GM21737 (cell line): Measurements from ENCODE around the gene INSM1.

Source experiments
- ATAC-seq: cut with Tn5 transposase; IDR thresholded peaks from one replicate; pipeline ENCODE4 v1.9.1; 2021; ENCODE audit warnings: mild to moderate bottlenecking, moderate library complexity; ENCODE audit not compliant: unreplicated experiment

The INSM1 gene

DNA sequence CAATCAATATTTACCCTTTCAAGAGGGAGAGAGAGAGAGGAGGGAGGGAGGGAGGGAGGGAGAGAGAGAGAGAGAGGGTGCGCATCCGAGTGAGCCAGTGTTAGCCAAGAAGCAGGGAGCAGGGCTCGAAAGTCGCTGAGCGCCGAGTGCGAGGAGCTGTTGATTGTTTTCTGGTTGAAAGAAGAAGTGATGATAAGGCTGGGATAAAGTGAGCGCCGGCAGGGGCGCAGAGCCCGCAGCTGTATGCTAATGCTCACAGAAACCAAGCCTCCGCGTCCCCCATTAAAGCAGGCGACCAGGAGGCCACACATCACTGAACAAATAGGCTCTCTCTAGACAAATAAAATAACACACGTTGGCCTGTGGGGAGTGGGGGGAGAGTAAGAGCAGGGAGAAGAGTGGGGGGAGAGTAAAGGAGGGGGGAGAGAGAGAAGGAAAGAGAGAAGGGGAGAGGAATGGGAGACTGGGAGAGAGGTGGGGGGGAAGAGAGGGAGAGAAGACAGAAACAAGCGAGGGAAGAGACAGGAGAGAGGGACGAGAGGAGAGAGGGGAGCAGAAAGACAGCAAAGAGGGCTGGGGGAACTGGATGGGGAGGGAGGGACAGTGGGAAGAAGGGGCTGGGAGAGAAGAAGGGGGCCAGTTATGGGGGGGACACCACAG, 5.0 kb upstream of the INSM1 start:
- ATAC-seq: no peak

DNA sequence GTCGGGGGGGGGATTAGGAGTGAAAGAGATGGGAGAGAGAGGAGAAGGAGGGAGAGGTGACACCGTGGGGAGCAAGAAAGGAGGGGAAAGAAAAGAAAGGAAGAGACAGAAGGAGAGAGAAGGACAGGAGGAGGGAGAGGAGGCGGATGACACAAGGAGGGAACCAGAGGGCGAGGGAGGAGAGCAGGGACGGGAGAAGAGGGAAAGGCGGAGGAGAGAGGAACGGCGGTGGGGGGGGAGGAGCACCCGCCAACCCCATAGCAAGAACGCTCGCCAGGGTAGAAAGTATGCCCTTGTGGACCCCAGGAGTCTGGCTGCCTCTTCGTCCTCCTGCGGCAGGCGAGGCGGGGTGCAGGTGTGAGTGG, 4.5 kb upstream of the INSM1 start:
- ATAC-seq: no peak

DNA sequence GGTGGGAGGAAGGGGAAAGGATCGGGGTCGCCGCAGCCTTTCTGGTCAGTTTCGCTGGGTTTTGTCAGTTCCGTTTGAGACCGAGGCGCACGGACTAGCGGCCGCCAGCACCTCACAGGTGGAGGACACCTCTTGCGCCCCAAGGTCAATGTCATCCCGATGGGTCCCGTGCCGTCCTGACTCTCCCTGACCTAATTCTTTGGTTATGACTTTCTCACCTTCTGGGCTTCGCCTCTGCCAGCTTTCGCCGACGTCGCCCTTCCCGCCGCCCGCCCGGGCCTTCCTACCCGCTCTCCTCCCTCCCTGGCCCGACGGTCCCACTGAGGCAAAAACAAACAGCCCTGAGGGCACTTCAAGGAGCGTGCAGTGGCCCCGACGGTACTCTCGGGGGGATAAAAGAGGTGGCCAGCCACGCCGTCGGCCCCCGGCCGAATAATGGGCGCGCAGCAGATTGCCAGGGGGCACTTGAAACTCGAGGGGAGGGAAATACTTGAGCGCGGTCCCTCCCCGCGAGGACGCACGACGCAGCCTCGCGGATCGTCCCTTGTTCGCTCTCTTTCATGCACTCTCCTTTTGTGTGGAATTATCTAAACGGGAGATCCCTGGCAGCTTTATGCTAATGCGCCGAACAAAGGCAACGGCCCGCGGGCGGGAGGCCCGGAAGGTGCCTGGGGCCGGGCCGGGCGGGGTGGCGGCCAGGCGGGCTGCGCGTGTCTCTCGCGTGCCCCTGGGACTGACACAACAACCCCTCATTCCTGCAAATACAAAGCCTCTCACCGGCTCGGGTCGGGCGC, 3.9 kb upstream of the INSM1 start:
- ATAC-seq: no peak

DNA sequence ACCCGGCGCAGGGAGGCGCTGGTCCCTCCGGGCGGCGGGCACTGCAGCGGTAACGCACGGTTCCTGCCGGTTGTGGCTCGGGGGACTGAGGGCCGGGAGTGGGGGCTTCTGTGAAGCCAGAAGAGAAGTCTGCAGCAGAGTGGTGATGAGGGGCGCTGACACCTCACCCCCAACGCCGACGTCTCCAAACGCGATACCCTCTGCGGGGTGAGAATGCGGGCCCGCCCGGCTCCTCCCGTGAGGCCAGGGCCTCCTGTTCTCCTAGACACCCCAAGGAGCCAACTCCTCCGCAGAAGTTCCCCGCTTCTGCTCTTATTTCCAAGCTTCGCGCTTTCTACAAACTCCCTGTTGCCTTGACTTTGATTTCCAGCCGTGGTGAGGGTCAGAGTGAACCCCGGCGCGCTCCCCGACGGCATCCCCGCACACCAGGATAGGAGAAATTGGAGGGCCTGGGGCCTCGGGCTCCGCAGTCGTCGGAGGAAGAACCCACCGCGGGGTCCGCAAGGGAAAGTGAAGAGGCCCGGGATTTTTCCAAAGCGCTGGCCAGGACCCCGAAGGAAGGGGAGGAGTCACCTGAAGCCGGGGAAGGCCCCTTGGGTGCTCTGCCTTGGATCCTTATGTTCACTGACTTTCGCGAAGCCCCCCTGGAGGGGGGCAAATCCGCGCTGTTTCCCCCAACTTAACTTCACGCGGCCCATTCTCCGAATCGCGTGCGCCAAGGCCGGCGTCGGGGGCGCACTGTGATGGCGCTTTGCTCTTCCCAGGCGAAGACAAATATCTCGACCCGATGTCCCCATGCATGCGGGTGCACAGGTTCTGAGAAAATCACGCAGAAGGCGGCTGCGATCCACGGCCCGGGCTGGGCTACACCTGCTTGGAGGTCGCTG, 3.1 kb upstream of the INSM1 start:
- ATAC-seq: no peak

DNA sequence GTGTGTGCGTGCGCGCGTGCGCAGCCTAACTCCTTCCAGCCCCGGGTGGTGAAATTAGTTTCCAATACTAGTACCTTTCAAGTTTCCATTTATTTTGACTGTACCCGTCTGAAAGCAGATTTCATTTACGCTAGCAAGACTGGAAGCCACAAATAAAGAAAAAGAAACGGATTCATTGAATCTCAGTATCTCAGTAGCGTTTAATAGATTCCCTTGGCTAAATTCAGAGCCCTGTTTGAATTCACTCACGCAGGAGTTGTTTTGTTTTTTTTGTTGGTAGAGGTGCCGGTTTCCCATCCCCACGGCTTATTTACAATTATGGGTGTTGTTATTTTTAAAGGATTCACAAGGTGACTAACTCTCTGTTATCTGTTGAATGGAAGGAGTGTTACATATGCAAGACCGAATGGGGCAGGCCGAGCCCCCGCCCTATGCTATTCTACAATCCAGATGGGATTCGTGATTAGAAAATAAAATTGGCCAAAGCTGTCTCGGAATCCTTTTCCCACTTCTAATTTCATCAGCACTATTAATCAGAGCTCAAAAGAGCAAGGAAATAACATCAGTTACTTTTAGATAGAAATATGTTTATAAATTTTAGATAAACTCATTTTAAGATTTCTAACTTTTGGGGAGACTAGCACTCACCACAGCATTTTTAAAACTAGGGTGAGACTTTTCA, 2.3 kb upstream of the INSM1 start:
- ATAC-seq: no peak

DNA sequence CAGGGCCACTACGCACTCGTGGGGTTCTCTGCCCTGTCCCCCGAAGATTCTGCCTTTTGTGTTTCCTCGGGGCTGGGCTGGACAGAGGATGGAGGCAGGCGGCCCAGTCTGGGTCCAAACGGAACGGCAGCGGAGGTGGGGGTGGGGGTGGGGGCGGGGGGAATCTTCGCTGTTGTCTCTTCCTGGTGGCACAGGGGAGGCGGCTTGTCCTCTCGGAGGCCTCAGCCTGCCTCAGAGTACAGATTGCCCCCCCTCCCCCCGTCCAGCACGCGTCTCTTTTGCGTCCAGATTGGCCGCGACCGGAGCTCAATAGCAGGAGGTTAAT, 1.4 kb upstream of the INSM1 start:
- ATAC-seq: no peak

DNA sequence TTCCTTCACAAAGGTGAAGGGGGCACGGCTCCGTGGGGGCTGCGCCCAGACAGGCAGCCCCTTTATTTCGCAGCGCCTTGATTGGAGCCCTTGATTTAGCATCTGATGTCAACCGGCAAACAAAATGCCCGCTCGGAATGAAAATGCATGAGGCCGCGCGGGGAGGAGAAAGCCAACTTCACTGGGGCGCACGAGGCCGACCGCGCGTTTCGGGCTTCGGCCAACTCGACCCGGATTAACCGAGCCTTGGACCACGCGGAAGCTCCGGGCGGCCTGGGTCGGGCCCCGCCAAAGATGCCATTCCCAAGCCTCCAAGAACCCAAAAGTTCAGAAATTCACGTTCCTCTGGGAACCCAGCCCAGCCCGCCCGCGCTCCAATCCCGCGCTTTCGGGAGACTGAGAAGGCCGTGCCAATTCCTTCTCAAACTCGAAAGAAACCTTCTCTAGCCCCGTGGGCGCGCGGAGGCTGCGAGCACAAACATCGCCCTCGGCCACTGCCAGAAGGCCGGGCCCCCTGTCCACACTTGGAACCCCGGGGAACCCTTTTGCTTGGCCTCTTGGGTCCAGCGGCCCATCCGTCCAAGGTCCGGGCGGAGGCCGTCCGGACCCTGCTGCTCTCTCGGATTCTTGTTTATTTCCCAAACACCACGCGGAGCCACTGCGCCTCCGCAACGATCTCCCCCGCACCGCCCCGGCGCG, 879 bp upstream of the INSM1 start:
- ATAC-seq: no peak

DNA sequence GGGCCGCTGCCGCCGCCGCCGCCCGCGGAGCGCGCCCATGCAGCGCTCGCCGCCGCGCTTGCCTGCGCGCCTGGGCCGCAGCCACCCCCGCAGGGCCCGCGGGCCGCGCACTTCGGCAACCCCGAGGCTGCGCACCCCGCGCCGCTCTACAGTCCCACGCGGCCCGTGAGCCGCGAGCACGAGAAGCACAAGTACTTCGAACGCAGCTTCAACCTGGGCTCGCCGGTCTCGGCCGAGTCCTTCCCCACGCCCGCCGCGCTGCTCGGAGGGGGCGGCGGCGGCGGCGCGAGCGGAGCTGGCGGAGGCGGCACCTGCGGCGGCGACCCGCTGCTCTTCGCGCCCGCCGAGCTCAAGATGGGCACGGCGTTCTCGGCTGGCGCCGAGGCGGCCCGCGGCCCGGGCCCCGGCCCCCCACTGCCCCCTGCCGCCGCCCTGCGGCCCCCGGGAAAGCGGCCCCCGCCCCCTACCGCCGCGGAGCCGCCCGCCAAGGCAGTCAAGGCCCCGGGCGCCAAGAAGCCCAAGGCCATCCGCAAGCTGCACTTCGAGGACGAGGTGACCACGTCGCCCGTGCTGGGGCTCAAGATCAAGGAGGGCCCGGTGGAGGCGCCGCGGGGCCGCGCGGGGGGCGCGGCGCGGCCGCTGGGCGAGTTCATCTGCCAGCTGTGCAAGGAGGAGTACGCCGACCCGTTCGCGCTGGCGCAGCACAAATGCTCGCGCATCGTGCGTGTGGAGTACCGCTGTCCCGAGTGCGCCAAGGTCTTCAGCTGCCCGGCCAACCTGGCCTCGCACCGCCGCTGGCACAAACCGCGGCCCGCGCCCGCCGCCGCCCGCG, 730 bp downstream of the INSM1 start:
- ATAC-seq: no peak

DNA sequence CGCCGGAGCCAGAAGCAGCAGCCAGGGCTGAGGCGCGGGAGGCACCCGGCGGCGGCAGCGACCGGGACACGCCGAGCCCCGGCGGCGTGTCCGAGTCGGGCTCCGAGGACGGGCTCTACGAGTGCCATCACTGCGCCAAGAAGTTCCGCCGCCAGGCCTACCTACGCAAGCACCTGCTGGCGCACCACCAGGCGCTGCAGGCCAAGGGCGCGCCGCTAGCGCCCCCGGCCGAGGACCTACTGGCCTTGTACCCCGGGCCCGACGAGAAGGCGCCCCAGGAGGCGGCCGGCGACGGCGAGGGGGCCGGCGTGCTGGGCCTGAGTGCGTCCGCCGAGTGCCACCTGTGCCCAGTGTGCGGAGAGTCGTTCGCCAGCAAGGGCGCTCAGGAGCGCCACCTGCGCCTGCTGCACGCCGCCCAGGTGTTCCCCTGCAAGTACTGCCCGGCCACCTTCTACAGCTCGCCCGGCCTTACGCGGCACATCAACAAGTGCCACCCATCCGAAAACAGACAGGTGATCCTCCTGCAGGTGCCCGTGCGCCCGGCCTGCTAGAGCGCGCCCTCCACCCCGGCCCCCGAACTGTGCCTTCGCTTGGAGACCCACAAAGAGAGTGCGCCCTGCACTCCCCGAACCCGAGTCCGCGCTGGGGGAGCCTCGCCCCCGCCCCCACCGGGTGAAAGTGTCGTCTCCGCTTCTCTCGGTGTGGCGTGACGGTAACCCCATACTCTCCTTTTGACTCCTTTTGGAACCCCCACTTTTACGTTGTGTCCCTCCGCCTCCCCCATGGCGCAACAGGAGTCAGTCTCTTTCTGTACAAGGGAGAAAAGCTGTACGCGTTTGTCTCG, 1.6 kb downstream of the INSM1 start:
- no peak for ATAC-seq

DNA sequence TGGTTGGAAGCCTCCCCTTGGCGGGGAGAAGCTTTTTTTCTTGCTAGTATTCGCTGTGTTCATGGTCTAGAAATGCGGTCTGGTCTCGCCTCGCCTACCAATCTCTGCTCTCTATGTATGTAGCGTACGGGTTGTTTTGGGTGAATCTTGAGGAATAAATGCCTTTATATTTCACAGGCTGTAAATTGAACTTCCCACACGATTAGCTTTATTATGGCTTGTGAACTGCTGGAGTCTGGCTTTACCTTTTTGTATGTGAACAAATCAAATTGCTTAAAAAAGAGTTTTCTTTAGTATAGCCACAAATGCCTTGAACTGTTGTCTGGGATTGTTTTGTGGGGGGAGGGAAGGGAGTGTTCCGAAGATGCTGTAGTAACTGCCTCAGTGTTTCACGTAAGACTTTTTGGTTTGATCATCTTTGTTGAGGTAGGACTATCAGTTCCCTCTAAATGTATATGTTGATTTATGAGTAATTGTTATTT, 2.2 kb downstream of the INSM1 start:
- ATAC-seq: no peak

DNA sequence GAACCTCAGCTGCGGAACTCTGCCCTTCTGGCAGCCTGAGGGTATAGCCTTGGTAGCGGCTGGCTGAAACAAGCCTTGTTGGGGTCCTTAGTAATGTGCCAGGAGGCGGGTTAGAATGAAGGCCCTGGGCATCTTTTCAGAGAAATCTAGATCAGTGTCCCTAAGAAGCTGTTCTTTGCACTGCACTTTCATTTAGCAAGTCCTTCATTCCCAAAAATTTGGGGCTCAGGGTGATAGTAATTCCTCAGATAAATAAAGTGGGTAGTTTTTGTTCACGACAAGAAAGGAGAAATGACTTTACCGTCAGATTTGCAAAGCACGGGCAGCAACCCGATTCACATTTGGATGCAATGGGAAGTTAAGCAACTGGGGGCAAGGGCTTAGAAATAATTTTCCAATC, 3.2 kb downstream of the INSM1 start:
- no peak for ATAC-seq

DNA sequence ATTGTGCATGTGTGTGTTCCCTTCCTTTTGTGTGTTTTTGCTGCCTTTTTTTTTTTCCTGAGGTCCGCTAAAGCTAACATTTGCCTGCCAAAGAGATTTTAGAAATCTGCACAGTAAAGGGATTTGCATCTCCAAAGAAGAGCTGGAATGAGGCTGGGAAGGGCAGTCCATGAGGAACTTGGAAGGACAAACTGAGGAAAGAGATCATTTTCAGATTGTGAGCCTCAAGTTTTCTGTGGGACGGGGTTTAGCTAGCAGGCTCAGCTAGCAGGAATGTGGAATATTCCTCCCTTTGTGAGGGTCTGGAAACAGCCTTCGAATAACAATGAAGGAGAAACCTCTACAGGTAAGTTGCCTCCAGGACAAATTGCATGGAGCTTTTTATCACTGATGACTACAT, 3.8 kb downstream of the INSM1 start:
- no peak for ATAC-seq

DNA sequence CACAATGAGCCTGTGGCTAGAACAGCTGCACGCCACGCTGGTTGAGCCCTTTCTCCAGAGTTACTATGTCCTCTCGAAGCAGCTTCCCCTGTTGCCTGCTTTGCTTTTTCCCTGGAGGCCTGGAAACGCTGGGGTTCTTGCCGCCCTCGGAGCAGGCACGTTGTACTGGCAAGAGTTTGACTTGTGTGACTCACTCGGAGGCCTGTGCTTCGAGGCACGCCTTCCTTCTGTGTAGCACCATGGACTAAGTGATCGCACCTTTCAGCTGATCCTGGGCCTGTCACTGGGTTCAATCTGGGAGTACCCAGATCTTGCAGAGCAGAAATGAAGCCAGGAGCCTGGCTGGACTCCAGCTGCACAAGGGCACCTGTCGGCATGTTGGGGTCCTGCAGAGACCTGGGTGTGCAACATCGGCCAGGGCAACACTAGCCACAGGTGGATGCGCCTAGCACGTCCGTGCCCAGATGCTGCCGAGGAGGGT, 5.2 kb downstream of the INSM1 start:
- no peak for ATAC-seq

DNA sequence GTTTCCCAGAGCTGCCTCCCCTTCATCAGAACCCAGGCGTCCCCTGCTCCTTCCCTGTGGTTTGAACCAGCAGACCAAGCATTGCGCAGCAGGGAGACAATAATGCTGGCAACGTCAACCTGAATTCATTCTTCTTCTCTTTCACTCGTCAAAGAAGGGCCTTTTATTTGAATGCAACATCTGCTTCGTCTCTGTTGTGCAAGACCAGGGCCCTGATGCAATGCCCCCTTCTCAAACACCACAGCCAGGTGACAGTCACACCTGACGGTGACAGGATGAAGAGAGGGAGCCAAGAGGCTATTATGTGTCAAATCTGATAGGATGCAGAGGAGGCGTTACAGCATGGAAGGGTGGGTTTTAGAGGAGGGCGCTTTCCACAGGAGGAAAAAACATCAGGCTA, 8.0 kb downstream of the INSM1 start:
- no peak for ATAC-seq

DNA sequence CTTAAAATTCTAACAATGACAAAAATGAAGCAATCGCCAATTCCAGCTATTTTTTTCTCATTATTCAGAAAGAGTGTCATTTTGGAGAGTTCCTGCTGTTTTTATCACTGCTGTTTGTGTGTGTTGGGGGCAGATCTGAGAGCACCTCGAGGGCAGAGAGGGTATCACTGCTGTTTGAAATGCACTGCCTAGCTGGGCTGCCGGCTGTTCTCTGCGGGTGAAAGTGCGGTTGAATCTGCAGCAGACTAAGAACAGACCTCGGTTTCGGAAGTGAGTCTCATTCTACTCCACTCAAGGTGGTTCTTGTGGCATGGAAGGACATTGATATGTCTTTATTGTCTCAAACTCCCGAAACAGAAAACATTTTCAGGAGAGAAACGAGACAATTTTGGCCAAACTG, 18.3 kb downstream of the INSM1 start:
- no peak for ATAC-seq

DNA sequence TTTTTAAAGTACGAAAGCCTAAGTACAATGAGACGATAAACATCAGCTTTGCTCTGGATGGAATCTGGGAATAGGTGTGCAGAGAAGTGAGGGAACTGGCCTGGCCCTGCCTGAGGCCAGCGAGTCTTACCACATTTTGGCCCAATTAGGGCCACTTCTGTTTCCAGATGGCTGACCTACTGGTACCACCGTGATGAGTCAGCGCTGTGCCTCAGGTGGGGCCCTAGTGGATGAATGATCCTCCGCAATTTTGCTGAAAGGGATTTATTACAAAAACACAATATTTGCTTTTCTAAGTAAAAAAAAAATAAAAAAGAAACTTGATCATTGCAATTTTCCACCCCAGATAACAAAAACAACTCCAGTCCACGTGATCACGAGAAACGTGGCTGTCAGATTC, 22.5 kb downstream of the INSM1 start:
- no peak for ATAC-seq

DNA sequence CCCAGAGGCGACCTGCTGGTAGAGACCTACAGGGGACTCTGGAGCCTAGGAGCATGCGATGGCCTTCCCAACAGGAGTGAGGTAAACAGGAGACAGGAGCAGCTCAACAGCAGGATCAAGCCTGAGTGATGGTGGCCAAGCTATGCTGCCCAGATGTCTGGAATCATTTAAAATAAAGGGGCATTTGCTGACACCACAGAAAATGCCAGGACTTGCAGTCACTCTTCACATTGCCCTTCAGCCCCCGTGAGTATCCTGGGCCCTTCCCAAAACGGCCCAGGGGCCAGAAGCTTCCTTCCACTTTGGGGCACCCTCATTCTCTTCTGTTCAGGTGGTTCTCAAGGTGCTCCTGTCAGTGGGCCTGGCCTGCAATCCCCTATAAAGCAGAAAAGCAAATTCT, 23.2 kb downstream of the INSM1 start:
- no peak for ATAC-seq

DNA sequence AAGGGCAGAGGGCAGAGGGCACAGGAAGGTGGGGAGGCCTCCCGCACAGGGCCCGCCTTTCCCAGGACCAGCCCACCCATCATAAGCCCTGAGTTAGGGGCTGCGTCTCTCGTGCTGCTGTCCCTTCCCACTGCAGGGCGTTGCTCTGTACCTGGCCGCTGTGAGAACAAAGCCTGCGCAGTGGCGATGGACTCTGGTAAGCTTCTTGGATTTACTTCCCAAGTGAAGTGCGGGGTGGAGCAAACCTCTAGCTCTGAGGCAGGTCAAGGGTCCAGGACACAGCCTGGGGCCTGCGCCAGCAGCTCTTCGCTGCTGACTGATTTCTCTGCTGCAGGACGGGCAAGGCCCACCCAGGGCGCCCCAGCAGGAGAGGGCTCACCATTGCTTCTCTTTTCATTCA, 23.9 kb downstream of the INSM1 start:
- ATAC-seq: no peak
